ENCODE results near the gene DLG2. TPM values are rescaled to one million over a fixed set of nuclear protein-coding genes. Genes with fewer than 3 reads are reported as not detected.

DLG2 gene
- total RNA-seq, 2 experiments from 2014 or later: 1.7 to 2.1 TPM

GRCh38 chr11:84215672-84216071 is 1411.5 kb downstream of the DLG2 start:
- intact Hi-C loops (cut with DNase I, micrococcal nuclease): no loop called here
- CTCF ChIA-PET: interaction anchor here (1.2 kb wide), 1 partner anchor 18 kb away, joined by 3 read pairs; no protein-coding TSS in a partner anchor
- ATAC-seq: no peak
- DNase-seq: no peak
- no peak overlapping the region for H3K27ac Mint-ChIP-seq
- no peak overlapping the region for H3K4me3 Mint-ChIP-seq
- peaks cover 16% of the 10 kb centered on the region for H3K9me3 Mint-ChIP-seq (ENCODE audit: low read depth)
- no peaks in the 10 kb centered on the region for H3K4me1 Mint-ChIP-seq
- H3K36me3 Mint-ChIP-seq (ENCODE audit: low read depth): no peaks in the 10 kb centered on the region
- POLR2A ChIA-PET: no interaction called here
- no peaks in the 10 kb centered on the region for H3K27me3 Mint-ChIP-seq

GRCh38 chr11:84214557-84214956 is 1412.6 kb downstream of the DLG2 start:
- DNase-seq: no peak
- peaks cover 10% of the 10 kb centered on the region for H3K9me3 Mint-ChIP-seq (ENCODE audit: low read depth)
- no peak overlapping the region for H3K4me3 Mint-ChIP-seq
- H3K27ac Mint-ChIP-seq: no peak overlapping the region
- H3K27me3 Mint-ChIP-seq: no peaks in the 10 kb centered on the region
- intact Hi-C loops (cut with DNase I, micrococcal nuclease): no loop called here
- no peaks in the 10 kb centered on the region for H3K4me1 Mint-ChIP-seq
- H3K36me3 Mint-ChIP-seq (ENCODE audit: low read depth): no peaks in the 10 kb centered on the region
- no peak for ATAC-seq
- ChIA-PET POLR2A (no interaction called here), CTCF (interaction anchor here (0.7 kb wide), 1 partner anchor 21 kb away, joined by 3 read pairs; no protein-coding TSS in a partner anchor)

- H3K27me3 Mint-ChIP-seq: no peaks in the 10 kb centered on the region
- H3K27ac Mint-ChIP-seq: no peak overlapping the region
- intact Hi-C loops (cut with DNase I, micrococcal nuclease): no loop called here
- CTCF ChIA-PET: no interaction called here
- H3K9me3 Mint-ChIP-seq (ENCODE audit: low read depth): peaks cover 9% of the 10 kb centered on the region
- POLR2A ChIA-PET: no interaction called here
- ATAC-seq (no peak), DNase-seq (no peak)
- no peaks in the 10 kb centered on the region for H3K36me3 Mint-ChIP-seq (ENCODE audit: low read depth)
- no peaks in the 10 kb centered on the region for H3K4me1 Mint-ChIP-seq
- no peak overlapping the region for H3K4me3 Mint-ChIP-seq
Measured at GRCh38 chr11:84212468-84213390, 1414.4 kb downstream of the DLG2 start.

- intact Hi-C loops (cut with DNase I, micrococcal nuclease): no loop called here
- CTCF ChIA-PET: interaction anchor here (0.6 kb wide), 1 partner anchor 49 kb away, joined by 3 read pairs; no protein-coding TSS in a partner anchor
- H3K36me3 Mint-ChIP-seq (ENCODE audit: low read depth): no peaks in the 10 kb centered on the region
- ATAC-seq (no peak), DNase-seq (no peak)
- H3K4me1 Mint-ChIP-seq: no peaks in the 10 kb centered on the region
- no peak overlapping the region for H3K4me3 Mint-ChIP-seq
- H3K9me3 Mint-ChIP-seq (ENCODE audit: low read depth): peaks cover 7% of the 10 kb centered on the region
- POLR2A ChIA-PET: no interaction called here
- H3K27me3 Mint-ChIP-seq: no peaks in the 10 kb centered on the region
- H3K27ac Mint-ChIP-seq: no peak overlapping the region
Measured at GRCh38 chr11:84211896-84212295, 1415.2 kb downstream of the DLG2 start.

GRCh38 chr11:84194696-84195095 is 1432.4 kb downstream of the DLG2 start:
- Mint-ChIP-seq H3K4me3 (no peak overlapping the region), H3K9me3 (ENCODE audit: low read depth) (peaks cover 5% of the 10 kb centered on the region), H3K27me3 (no peaks in the 10 kb centered on the region), H3K36me3 (ENCODE audit: low read depth) (no peaks in the 10 kb centered on the region), H3K4me1 (no peaks in the 10 kb centered on the region), H3K27ac (no peak overlapping the region)
- intact Hi-C loops (cut with DNase I, micrococcal nuclease): no loop called here
- DNase-seq (no peak), ATAC-seq (no peak)
- POLR2A ChIA-PET: no interaction called here
- CTCF ChIA-PET: no interaction called here

GRCh38 chr11:84193706-84194105 is 1433.4 kb downstream of the DLG2 start:
- ATAC-seq (no peak), DNase-seq (no peak)
- POLR2A ChIA-PET: no interaction called here
- intact Hi-C loops (cut with DNase I, micrococcal nuclease): no loop called here
- no peaks in the 10 kb centered on the region for H3K4me1 Mint-ChIP-seq
- CTCF ChIA-PET: no interaction called here
- no peaks in the 10 kb centered on the region for H3K27me3 Mint-ChIP-seq
- H3K36me3 Mint-ChIP-seq (ENCODE audit: low read depth): no peaks in the 10 kb centered on the region
- peaks cover 5% of the 10 kb centered on the region for H3K9me3 Mint-ChIP-seq (ENCODE audit: low read depth)
- no peak overlapping the region for H3K27ac Mint-ChIP-seq
- no peak overlapping the region for H3K4me3 Mint-ChIP-seq

- Mint-ChIP-seq H3K9me3 (ENCODE audit: low read depth) (peaks cover 2% of the 10 kb centered on the region), H3K4me1 (no peaks in the 10 kb centered on the region), H3K27ac (no peak overlapping the region), H3K27me3 (no peaks in the 10 kb centered on the region), H3K36me3 (ENCODE audit: low read depth) (no peaks in the 10 kb centered on the region), H3K4me3 (no peak overlapping the region)
- no peak for DNase-seq
- ChIA-PET POLR2A (no interaction called here), CTCF (no interaction called here)
- intact Hi-C loops (cut with DNase I, micrococcal nuclease): no loop called here
- ATAC-seq: no peak
Measured at GRCh38 chr11:84188521-84188920, 1438.6 kb downstream of the DLG2 start.

- no peaks in the 10 kb centered on the region for H3K27me3 Mint-ChIP-seq
- no peaks in the 10 kb centered on the region for H3K4me1 Mint-ChIP-seq
- no peaks in the 10 kb centered on the region for H3K36me3 Mint-ChIP-seq (ENCODE audit: low read depth)
- peaks cover 5% of the 10 kb centered on the region for H3K9me3 Mint-ChIP-seq (ENCODE audit: low read depth)
- CTCF ChIA-PET: no interaction called here
- POLR2A ChIA-PET: no interaction called here
- intact Hi-C loops (cut with DNase I, micrococcal nuclease): no loop called here
- ATAC-seq: no peak
- no peak for DNase-seq
- no peak overlapping the region for H3K4me3 Mint-ChIP-seq
- H3K27ac Mint-ChIP-seq: no peak overlapping the region
Measured at GRCh38 chr11:84173078-84173477, 1454.1 kb downstream of the DLG2 start.

GRCh38 chr11:84165139-84165538 is 1462.0 kb downstream of the DLG2 start:
- POLR2A ChIA-PET: no interaction called here

GRCh38 chr11:84164728-84165127 is 1462.4 kb downstream of the DLG2 start:
- POLR2A ChIA-PET: no interaction called here
- intact Hi-C loops (cut with DNase I, micrococcal nuclease): no loop called here
- Mint-ChIP-seq H3K27me3 (no peaks in the 10 kb centered on the region), H3K9me3 (ENCODE audit: low read depth) (peaks cover 8% of the 10 kb centered on the region), H3K36me3 (ENCODE audit: low read depth) (no peaks in the 10 kb centered on the region), H3K4me3 (no peak overlapping the region), H3K4me1 (no peaks in the 10 kb centered on the region), H3K27ac (no peak overlapping the region)
- no peak for DNase-seq
- no peak for ATAC-seq
- CTCF ChIA-PET: no interaction called here

More at GRCh38 chr11:84165139-84165538, 1462.0 kb downstream of the DLG2 start:
- no peak for ATAC-seq
- no peaks in the 10 kb centered on the region for H3K27me3 Mint-ChIP-seq
- intact Hi-C loops (cut with DNase I, micrococcal nuclease): no loop called here
- H3K4me3 Mint-ChIP-seq: no peak overlapping the region
- DNase-seq: no peak
- CTCF ChIA-PET: no interaction called here
- peaks cover 5% of the 10 kb centered on the region for H3K9me3 Mint-ChIP-seq (ENCODE audit: low read depth)
- no peaks in the 10 kb centered on the region for H3K4me1 Mint-ChIP-seq
- H3K36me3 Mint-ChIP-seq (ENCODE audit: low read depth): no peaks in the 10 kb centered on the region
- H3K27ac Mint-ChIP-seq: no peak overlapping the region

GRCh38 chr11:84163116-84163515 is 1464.0 kb downstream of the DLG2 start:
- ATAC-seq (no peak), DNase-seq (no peak)
- ChIA-PET CTCF (interaction anchor here (0.6 kb wide), 1 partner anchor 48 kb away, joined by 3 read pairs; no protein-coding TSS in a partner anchor), POLR2A (no interaction called here)
- Mint-ChIP-seq H3K4me1 (no peaks in the 10 kb centered on the region), H3K9me3 (ENCODE audit: low read depth) (peaks cover 10% of the 10 kb centered on the region), H3K27ac (no peak overlapping the region), H3K36me3 (ENCODE audit: low read depth) (no peaks in the 10 kb centered on the region), H3K27me3 (no peaks in the 10 kb centered on the region), H3K4me3 (no peak overlapping the region)
- intact Hi-C loops (cut with DNase I, micrococcal nuclease): no loop called here

- intact Hi-C loops (cut with DNase I, micrococcal nuclease): no loop called here
- ATAC-seq (no peak), DNase-seq (no peak)
- no peaks in the 10 kb centered on the region for H3K36me3 Mint-ChIP-seq (ENCODE audit: low read depth)
- H3K9me3 Mint-ChIP-seq (ENCODE audit: low read depth): peaks cover 10% of the 10 kb centered on the region
- POLR2A ChIA-PET: no interaction called here
- H3K27ac Mint-ChIP-seq: no peak overlapping the region
- no peak overlapping the region for H3K4me3 Mint-ChIP-seq
- H3K27me3 Mint-ChIP-seq: no peaks in the 10 kb centered on the region
- H3K4me1 Mint-ChIP-seq: no peaks in the 10 kb centered on the region
- CTCF ChIA-PET: no interaction called here
Measured at GRCh38 chr11:84157639-84158038, 1469.5 kb downstream of the DLG2 start.
